Activated naive CD4-positive, alpha-beta T cell treated with anti-CD3 and anti-CD28 coated beads, Interleukin-2, amount 10 ng/mL, durations not matched to agents 7 days and 5 days (primary cell): ENCODE measurements around the gene SCN2B.
"Not testable (repeated sequence)": the region's sequence is repeated elsewhere in the genome, so short reads cannot be mapped to it uniquely, and the experiment has no call there.

Experiments
- CTCF ChIA-PET: fragments of 350-600 bp; sonication (Branson Sonifier 250); formaldehyde crosslinking; loops from one replicate; lab custom pipeline; 2021; ENCODE audit warnings: antibody characterized with exemption; lab: Charles Lee
- DNase-seq: peaks from one replicate; pipeline ENCODE4 v3.0.0-alpha.2; 2020
- H3K27ac Mint-ChIP-seq: one replicate; pipeline ENCODE4 v1.8.0; 2021; ENCODE audit warnings: mild to moderate bottlenecking, moderate library complexity, mixed read lengths
- H3K27me3 Mint-ChIP-seq: one replicate; pipeline ENCODE4 v1.8.0; 2021; ENCODE audit warnings: mild to moderate bottlenecking, mixed read lengths
- H3K36me3 Mint-ChIP-seq: one replicate; pipeline ENCODE4 v1.8.0; 2021; ENCODE audit warnings: mixed read lengths
- H3K4me1 Mint-ChIP-seq: one replicate; pipeline ENCODE4 v1.8.0; 2021; ENCODE audit warnings: mixed read lengths
- H3K4me3 Mint-ChIP-seq: one replicate; pipeline ENCODE4 v1.8.0; 2021; ENCODE audit warnings: mild to moderate bottlenecking, moderate library complexity, mixed read lengths
- H3K9me3 Mint-ChIP-seq: one replicate; pipeline ENCODE4 v1.8.0; 2021; ENCODE audit warnings: mixed read lengths

The SCN2B gene

GRCh38 chr11:118201966-118202365, 25.5 kb upstream of the SCN2B start:
- no peaks in the 10 kb centered on the region for H3K9me3 Mint-ChIP-seq
- H3K27ac Mint-ChIP-seq, result no peak overlapping the region
- peaks cover 29% of the 10 kb centered on the region for H3K4me1 Mint-ChIP-seq
- CTCF ChIA-PET, result interaction anchor here (0.9 to 2.0 kb wide), 15 partner anchors 11 to 151 kb away, joined by 3 to 30 read pairs (median 5); partner anchors contain the start of gene JAML
- no peak overlapping the region for H3K4me3 Mint-ChIP-seq
- no peaks in the 10 kb centered on the region for H3K27me3 Mint-ChIP-seq
- no peak for DNase-seq
- peaks cover 32% of the 10 kb centered on the region for H3K36me3 Mint-ChIP-seq

- H3K27me3 Mint-ChIP-seq, result no peaks in the 10 kb centered on the region
- peaks cover 20% of the 10 kb centered on the region for H3K4me1 Mint-ChIP-seq
- peak; percentile 46 for DNase-seq
- CTCF ChIA-PET, result interaction anchor here (1.0 to 3.3 kb wide), 7 partner anchors 12 to 87 kb away, joined by 4 to 35 read pairs (median 22); partner anchors contain the start of gene JAML
- H3K9me3 Mint-ChIP-seq, result no peaks in the 10 kb centered on the region
- H3K36me3 Mint-ChIP-seq, result peaks cover 28% of the 10 kb centered on the region
- no peak overlapping the region for H3K4me3 Mint-ChIP-seq
- no peak overlapping the region for H3K27ac Mint-ChIP-seq
Measured at GRCh38 chr11:118200901-118201680, 24.7 kb upstream of the SCN2B start.

GRCh38 chr11:118200497-118200896, 24.1 kb upstream of the SCN2B start:
- no peak overlapping the region for H3K4me3 Mint-ChIP-seq
- peaks cover 14% of the 10 kb centered on the region for H3K4me1 Mint-ChIP-seq
- peaks cover 22% of the 10 kb centered on the region for H3K36me3 Mint-ChIP-seq
- no peak for DNase-seq
- H3K27ac Mint-ChIP-seq, result no peak overlapping the region
- no peaks in the 10 kb centered on the region for H3K27me3 Mint-ChIP-seq
- H3K9me3 Mint-ChIP-seq, result no peaks in the 10 kb centered on the region
- CTCF ChIA-PET, result interaction anchor here (2.8 to 3.4 kb wide), 6 partner anchors 15 to 91 kb away, joined by 20 to 35 read pairs (median 22); no protein-coding TSS in a partner anchor

- Mint-ChIP-seq H3K4me1 (peaks cover 11% of the 10 kb centered on the region), H3K27ac (no peak overlapping the region), H3K27me3 (no peaks in the 10 kb centered on the region), H3K4me3 (no peak overlapping the region), H3K9me3 (no peaks in the 10 kb centered on the region), H3K36me3 (peaks cover 27% of the 10 kb centered on the region)
- CTCF ChIA-PET, result interaction anchor here (0.6 to 3.4 kb wide), 47 partner anchors 13 to 288 kb away, joined by 3 to 35 read pairs (median 5); partner anchors contain the start of genes CD3D, CD3E, CD3G and JAML
- DNase-seq, result no peak
Measured at GRCh38 chr11:118199135-118199534, 22.7 kb upstream of the SCN2B start.

DNA sequence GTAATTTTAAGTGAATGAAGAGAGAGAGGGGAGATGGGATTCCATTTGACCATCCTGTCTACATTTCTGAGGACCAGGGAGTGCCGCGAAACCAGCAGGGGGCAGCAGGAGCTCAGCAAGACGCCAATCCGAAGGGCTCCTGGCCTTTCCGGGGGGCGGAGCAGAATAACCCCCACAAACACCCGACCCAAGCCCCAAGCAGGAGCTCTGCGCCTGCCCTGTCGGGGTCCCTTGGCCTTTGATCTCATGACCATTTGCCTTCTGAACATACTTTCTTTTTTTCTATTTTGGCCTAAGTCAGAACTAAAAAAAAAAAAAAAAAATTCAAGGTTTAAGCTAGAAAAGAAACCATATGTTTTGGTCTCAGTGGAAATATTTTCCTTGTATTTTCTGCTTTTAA, 21.9 kb upstream of the SCN2B start:
- Mint-ChIP-seq H3K36me3 (peaks cover 34% of the 10 kb centered on the region), H3K27me3 (no peaks in the 10 kb centered on the region), H3K4me1 (peaks cover 11% of the 10 kb centered on the region), H3K9me3 (no peaks in the 10 kb centered on the region), H3K4me3 (no peak overlapping the region), H3K27ac (peak overlapping the region; percentile 63)
- DNase-seq, result peak; percentile 89
- CTCF ChIA-PET, result interaction anchor here (0.6 to 3.4 kb wide), 53 partner anchors 10 to 288 kb away, joined by 3 to 35 read pairs (median 5); partner anchors contain the start of genes CD3D, CD3E, CD3G and JAML

- CTCF ChIA-PET, result interaction anchor here (0.8 to 2.0 kb wide), 4 partner anchors 10 to 101 kb away, joined by 3 to 10 read pairs (median 4); no protein-coding TSS in a partner anchor
- H3K9me3 Mint-ChIP-seq, result peaks cover 17% of the 10 kb centered on the region
- peak overlapping the region; percentile 11 for H3K27ac Mint-ChIP-seq
- H3K27me3 Mint-ChIP-seq, result peaks cover 11% of the 10 kb centered on the region
- H3K4me1 Mint-ChIP-seq, result peaks cover 11% of the 10 kb centered on the region
- DNase-seq, result no peak
- H3K36me3 Mint-ChIP-seq, result peaks cover 51% of the 10 kb centered on the region
- H3K4me3 Mint-ChIP-seq, result no peak overlapping the region
Measured at GRCh38 chr11:118194835-118195627, 18.6 kb upstream of the SCN2B start.

DNA sequence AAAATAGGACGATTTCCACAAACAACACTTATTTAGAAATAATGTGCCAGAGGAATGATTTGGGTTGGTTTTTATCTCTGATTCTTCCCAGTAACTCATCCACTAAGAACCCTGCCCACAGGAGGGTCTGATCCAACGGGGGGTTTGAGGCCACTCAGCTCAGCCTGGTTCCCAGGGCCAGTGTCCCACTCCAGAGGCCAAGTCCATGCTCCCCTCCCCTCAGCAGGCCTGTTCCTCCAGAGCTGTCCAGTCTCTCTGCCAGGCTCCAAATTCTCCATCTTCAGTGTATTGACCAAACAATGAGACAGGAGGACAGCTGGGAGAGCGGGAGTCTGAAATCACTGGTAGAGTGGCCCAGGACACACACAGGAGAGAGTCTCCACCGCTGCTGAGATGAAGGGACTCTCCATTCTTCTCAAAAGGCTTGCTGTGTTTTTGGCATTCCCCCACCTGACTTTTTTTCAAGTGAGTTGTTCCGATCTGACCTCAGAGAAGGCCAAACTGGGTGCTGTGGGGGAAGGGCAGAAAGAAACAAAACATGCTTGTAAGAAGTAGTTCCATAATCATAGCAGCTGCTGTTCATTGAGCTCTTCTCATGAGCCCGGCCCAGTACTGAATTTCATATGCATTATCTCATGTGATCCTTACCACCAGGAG, 17.6 kb upstream of the SCN2B start:
- Mint-ChIP-seq H3K9me3 (peaks cover 17% of the 10 kb centered on the region), H3K4me3 (no peak overlapping the region), H3K36me3 (peaks cover 48% of the 10 kb centered on the region), H3K27ac (no peak overlapping the region), H3K27me3 (peaks cover 21% of the 10 kb centered on the region), H3K4me1 (peaks cover 10% of the 10 kb centered on the region)
- CTCF ChIA-PET, result interaction anchor here (0.6 to 2.0 kb wide), 6 partner anchors 9 to 102 kb away, joined by 3 to 10 read pairs (median 4); partner anchors contain the start of gene MPZL3
- DNase-seq, result no peak

GRCh38 chr11:118192817-118193216, 16.4 kb upstream of the SCN2B start:
- H3K4me3 Mint-ChIP-seq, DNase-seq, H3K4me1 Mint-ChIP-seq, H3K27ac Mint-ChIP-seq: not testable (repeated sequence)
- Mint-ChIP-seq H3K9me3 (peaks cover 17% of the 10 kb centered on the region), H3K36me3 (peaks cover 43% of the 10 kb centered on the region), H3K27me3 (peaks cover 30% of the 10 kb centered on the region)
- CTCF ChIA-PET, result interaction anchor here (1.6 kb wide), 1 partner anchor 97 kb away, joined by 3 read pairs; no protein-coding TSS in a partner anchor

DNA sequence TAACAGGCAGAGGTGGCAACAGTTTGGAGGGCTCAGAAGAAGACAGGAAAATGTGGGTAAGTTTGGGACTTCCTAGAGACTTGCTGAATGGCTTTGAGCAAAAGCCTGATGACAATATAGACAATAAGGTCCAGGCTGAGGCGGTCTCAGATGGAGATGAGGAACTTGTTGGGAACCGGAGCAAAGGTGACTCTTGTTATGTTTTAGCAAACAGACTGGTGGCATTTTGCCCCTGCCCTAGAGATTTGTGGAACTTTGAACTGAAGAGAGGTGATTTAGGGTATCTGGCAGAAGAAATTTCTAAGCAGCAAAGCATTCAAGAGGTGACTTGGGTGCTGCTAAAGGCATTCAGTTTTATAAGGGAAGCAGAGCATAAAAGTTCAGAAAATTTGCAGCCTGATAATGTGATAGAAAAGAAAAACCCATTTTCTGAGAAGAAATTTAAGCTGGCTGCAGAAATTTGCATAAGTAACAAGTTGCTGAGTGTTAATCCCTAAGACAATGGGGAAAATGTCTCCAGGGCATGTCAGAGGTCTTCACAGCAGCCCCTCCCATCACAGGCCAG, 14.6 kb upstream of the SCN2B start:
- H3K4me3 Mint-ChIP-seq, CTCF ChIA-PET, DNase-seq, H3K27ac Mint-ChIP-seq, H3K4me1 Mint-ChIP-seq: not testable (repeated sequence)
- H3K9me3 Mint-ChIP-seq, result peaks cover 17% of the 10 kb centered on the region
- H3K27me3 Mint-ChIP-seq, result peaks cover 47% of the 10 kb centered on the region
- H3K36me3 Mint-ChIP-seq, result peaks cover 34% of the 10 kb centered on the region

- Mint-ChIP-seq H3K4me3 (no peak overlapping the region), H3K9me3 (peaks cover 8% of the 10 kb centered on the region), H3K27me3 (peaks cover 72% of the 10 kb centered on the region), H3K4me1 (no peaks in the 10 kb centered on the region), H3K27ac (no peak overlapping the region), H3K36me3 (peaks cover 4% of the 10 kb centered on the region)
- DNase-seq, result no peak
- CTCF ChIA-PET, result interaction anchor here (2.7 kb wide), 1 partner anchor 15 kb away, joined by 14 read pairs; no protein-coding TSS in a partner anchor
Measured at GRCh38 chr11:118186346-118187107, 10.1 kb upstream of the SCN2B start.

GRCh38 chr11:118184784-118185579, 8.5 kb upstream of the SCN2B start:
- no peaks in the 10 kb centered on the region for H3K4me1 Mint-ChIP-seq
- no peaks in the 10 kb centered on the region for H3K36me3 Mint-ChIP-seq
- H3K27me3 Mint-ChIP-seq, result peaks cover 75% of the 10 kb centered on the region
- H3K4me3 Mint-ChIP-seq, result no peak overlapping the region
- H3K9me3 Mint-ChIP-seq, result no peaks in the 10 kb centered on the region
- CTCF ChIA-PET, result interaction anchor here (0.9 to 2.7 kb wide), 5 partner anchors 9 to 111 kb away, joined by 3 to 14 read pairs (median 5); no protein-coding TSS in a partner anchor
- DNase-seq, result no peak
- H3K27ac Mint-ChIP-seq, result no peak overlapping the region

DNA sequence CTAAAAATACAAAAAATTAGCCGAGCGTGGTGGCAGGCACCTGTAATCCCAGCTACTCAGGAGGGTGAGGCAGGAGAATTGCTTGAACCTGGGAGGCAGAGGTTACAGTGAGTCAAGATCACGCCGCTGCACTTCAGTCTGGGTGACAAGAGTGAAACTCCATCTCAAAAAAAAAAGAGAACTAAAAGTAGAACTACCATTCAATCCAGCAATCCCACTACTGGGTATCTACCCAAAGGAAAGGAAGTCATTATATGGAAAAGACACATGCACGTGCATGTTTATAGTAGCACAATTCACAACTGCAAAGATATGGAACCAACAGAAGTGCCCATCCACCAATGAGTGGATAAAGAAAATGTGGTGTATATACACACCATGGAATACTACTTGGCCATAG, 7.3 kb upstream of the SCN2B start:
- peaks cover 67% of the 10 kb centered on the region for H3K27me3 Mint-ChIP-seq
- DNase-seq, H3K4me3 Mint-ChIP-seq, H3K36me3 Mint-ChIP-seq, H3K27ac Mint-ChIP-seq, H3K4me1 Mint-ChIP-seq, H3K9me3 Mint-ChIP-seq: not testable (repeated sequence)
- CTCF ChIA-PET, result interaction anchor here (0.9 to 2.7 kb wide), 4 partner anchors 12 to 112 kb away, joined by 3 to 14 read pairs (median 4); no protein-coding TSS in a partner anchor
